ENCODE results near the gene GPR37L1.

GPR37L1 gene

GRCh38 chr1:202133496-202133895 lies 10.8 kb downstream of the GPR37L1 start:
- Histone ChIP-seq H3K9me2 (replicated peaks; ENCODE audit: insufficient read depth, low read length) (no peaks in the 10 kb centered on the region), H3K79me2 (ENCODE audit: low read length) (peaks cover 11% of the 10 kb centered on the region), H2AFZ (ENCODE audit: low read length) (no peak overlapping the region), H3K9ac (ENCODE audit: low read length) (no peak overlapping the region), H4K20me1 (ENCODE audit: insufficient read depth, low read length) (0 out of 2 replicates have a peak, but pooled peaks cover 5% of the 10 kb centered on the region), H3K27ac (ENCODE audit: low read length) (no peak overlapping the region), H3K4me1 (ENCODE audit: low read length) (no peaks in the 10 kb centered on the region), H3K36me3 (replicated peaks; ENCODE audit: insufficient read depth, low read length) (no peaks in the 10 kb centered on the region), H3F3A (ENCODE audit: insufficient read depth, low read length) (peaks cover 5% of the 10 kb centered on the region; the same call in 1 of the 2 replicates), H3K9me3 (replicated peaks; ENCODE audit: insufficient read depth, low read length) (no peaks in the 10 kb centered on the region), H3K4me3 (ENCODE audit: low read length) (no peak overlapping the region), H3K27me3 (replicated peaks; ENCODE audit: insufficient read depth, low read length) (no peaks in the 10 kb centered on the region), H3K4me2 (ENCODE audit: low read depth, low read length) (no peak overlapping the region)
- TF ChIP-seq EZH2phosphoT487 (IDR thresholded peaks at IDR 0.05; ENCODE audit: low read length), result no peak
- no peak for TF ChIP-seq EZH2 (optimal IDR thresholded peaks at IDR 0.05; ENCODE audit: low read depth, low read length)
- no peak for TF ChIP-seq CTCF (IDR thresholded peaks at IDR 0.05; ENCODE audit: low read length)
- no peak for DNase-seq

- Histone ChIP-seq H4K20me1 (ENCODE audit: insufficient read depth, low read length) (0 out of 2 replicates have a peak, but pooled peaks cover 5% of the 10 kb centered on the region), H3K36me3 (replicated peaks; ENCODE audit: insufficient read depth, low read length) (no peaks in the 10 kb centered on the region), H3K27me3 (replicated peaks; ENCODE audit: insufficient read depth, low read length) (no peaks in the 10 kb centered on the region), H3K9ac (ENCODE audit: low read length) (no peak overlapping the region), H3K4me3 (ENCODE audit: low read length) (no peak overlapping the region), H3K9me2 (replicated peaks; ENCODE audit: insufficient read depth, low read length) (no peaks in the 10 kb centered on the region), H3K79me2 (ENCODE audit: low read length) (peaks cover 16% of the 10 kb centered on the region), H3K4me1 (ENCODE audit: low read length) (no peaks in the 10 kb centered on the region), H3K4me2 (ENCODE audit: low read depth, low read length) (no peak overlapping the region), H3K27ac (ENCODE audit: low read length) (no peak overlapping the region), H3F3A (ENCODE audit: insufficient read depth, low read length) (peaks cover 5% of the 10 kb centered on the region; the same call in 1 of the 2 replicates), H3K9me3 (replicated peaks; ENCODE audit: insufficient read depth, low read length) (no peaks in the 10 kb centered on the region), H2AFZ (ENCODE audit: low read length) (no peak overlapping the region)
- no peak for DNase-seq
- TF ChIP-seq EZH2phosphoT487 (IDR thresholded peaks at IDR 0.05; ENCODE audit: low read length), result no peak
- TF ChIP-seq CTCF (IDR thresholded peaks at IDR 0.05; ENCODE audit: low read length), result no peak
- no peak for TF ChIP-seq EZH2 (optimal IDR thresholded peaks at IDR 0.05; ENCODE audit: low read depth, low read length)
These were observed 11.3 kb downstream of the GPR37L1 start for GRCh38 chr1:202133989-202134388.

- TF ChIP-seq EZH2phosphoT487 (IDR thresholded peaks at IDR 0.05; ENCODE audit: low read length) (no peak), EZH2 (optimal IDR thresholded peaks at IDR 0.05; ENCODE audit: low read depth, low read length) (no peak), CTCF (IDR thresholded peaks at IDR 0.05; ENCODE audit: low read length) (no peak)
- no peak for DNase-seq
- H3K27ac ChIP-seq (ENCODE audit: low read length), result no peak overlapping the region
- peaks cover 19% of the 10 kb centered on the region for H3K79me2 ChIP-seq (ENCODE audit: low read length)
- H4K20me1 ChIP-seq (ENCODE audit: insufficient read depth, low read length), result 0 out of 2 replicates have a peak, but pooled peaks cover 5% of the 10 kb centered on the region
- no peaks in the 10 kb centered on the region for H3K4me1 ChIP-seq (ENCODE audit: low read length)
- no peak overlapping the region for H3K4me3 ChIP-seq (ENCODE audit: low read length)
- H2AFZ ChIP-seq (ENCODE audit: low read length), result no peak overlapping the region
- H3F3A ChIP-seq (ENCODE audit: insufficient read depth, low read length), result peaks cover 5% of the 10 kb centered on the region; the same call in 1 of the 2 replicates
- no peaks in the 10 kb centered on the region for H3K9me2 ChIP-seq (replicated peaks; ENCODE audit: insufficient read depth, low read length)
- no peaks in the 10 kb centered on the region for H3K9me3 ChIP-seq (replicated peaks; ENCODE audit: insufficient read depth, low read length)
- H3K27me3 ChIP-seq (replicated peaks; ENCODE audit: insufficient read depth, low read length), result no peaks in the 10 kb centered on the region
- H3K36me3 ChIP-seq (replicated peaks; ENCODE audit: insufficient read depth, low read length), result no peaks in the 10 kb centered on the region
- no peak overlapping the region for H3K4me2 ChIP-seq (ENCODE audit: low read depth, low read length)
- H3K9ac ChIP-seq (ENCODE audit: low read length), result no peak overlapping the region
These were observed 12.0 kb downstream of the GPR37L1 start for GRCh38 chr1:202134645-202135172.
